ENCODE results near the gene NANS.

- TF ChIP-seq ARNT (IDR thresholded peaks at IDR 0.05) (no peak), ELF4 (IDR thresholded peaks at IDR 0.05) (no peak), L3MBTL2 (conservative IDR thresholded peaks at IDR 0.05) (no peak), FOXK2 (IDR thresholded peaks at IDR 0.05) (no peak)
Observed at GRCh38 chr9:98121058-98121457, 64.5 kb downstream of the NANS start.

Data from HEK293T (cell line).